AG09309 (cell line): ENCODE data around the gene ZFHX3.

Experiments used
- DNase-seq: peaks from one replicate; pipeline ENCODE4 v3.0.0-alpha.2; 2010; ENCODE audit warnings: low read depth
- H3K4me3 ChIP-seq: 2 replicates; pipeline ENCODE4 v1.5.1; 2011; ENCODE audit warnings: mild to moderate bottlenecking, low read depth, low read length, moderate library complexity; ENCODE audit not compliant: control insufficient read depth
- TF ChIP-seq, protein P1 (sequence below): IDR thresholded peaks from 2 replicates; pipeline ENCODE4 v1.5.1; 2011; ENCODE audit warnings: mild to moderate bottlenecking, low read depth, low read length, inconsistent platforms; ENCODE audit not compliant: insufficient read depth, control insufficient read depth; ENCODE audit errors: missing control alignments

ZFHX3 gene

DNA sequence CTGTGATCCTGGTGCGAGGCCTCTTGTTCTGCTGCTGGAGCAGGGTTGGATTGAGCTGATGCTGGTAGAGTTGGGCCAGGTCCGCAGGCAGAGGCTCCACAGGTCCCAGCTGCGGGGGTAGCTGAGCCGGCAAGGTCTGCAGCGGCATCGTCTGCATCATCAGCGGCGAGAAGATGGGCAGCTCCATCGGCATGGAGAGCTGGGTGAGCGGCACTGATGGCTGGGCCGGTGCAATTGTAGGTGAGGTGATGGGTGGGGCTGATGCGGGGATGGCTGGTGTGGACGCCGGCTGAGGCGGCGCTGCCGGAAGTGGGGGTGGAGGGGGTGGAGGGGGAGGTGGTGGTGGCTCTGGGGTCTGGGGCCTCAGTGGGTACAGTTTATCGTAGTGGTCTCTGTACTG, 251.7 kb downstream of the ZFHX3 start:
- TF ChIP-seq, protein P1, sequence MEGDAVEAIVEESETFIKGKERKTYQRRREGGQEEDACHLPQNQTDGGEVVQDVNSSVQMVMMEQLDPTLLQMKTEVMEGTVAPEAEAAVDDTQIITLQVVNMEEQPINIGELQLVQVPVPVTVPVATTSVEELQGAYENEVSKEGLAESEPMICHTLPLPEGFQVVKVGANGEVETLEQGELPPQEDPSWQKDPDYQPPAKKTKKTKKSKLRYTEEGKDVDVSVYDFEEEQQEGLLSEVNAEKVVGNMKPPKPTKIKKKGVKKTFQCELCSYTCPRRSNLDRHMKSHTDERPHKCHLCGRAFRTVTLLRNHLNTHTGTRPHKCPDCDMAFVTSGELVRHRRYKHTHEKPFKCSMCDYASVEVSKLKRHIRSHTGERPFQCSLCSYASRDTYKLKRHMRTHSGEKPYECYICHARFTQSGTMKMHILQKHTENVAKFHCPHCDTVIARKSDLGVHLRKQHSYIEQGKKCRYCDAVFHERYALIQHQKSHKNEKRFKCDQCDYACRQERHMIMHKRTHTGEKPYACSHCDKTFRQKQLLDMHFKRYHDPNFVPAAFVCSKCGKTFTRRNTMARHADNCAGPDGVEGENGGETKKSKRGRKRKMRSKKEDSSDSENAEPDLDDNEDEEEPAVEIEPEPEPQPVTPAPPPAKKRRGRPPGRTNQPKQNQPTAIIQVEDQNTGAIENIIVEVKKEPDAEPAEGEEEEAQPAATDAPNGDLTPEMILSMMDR, result no peak
- no peak for DNase-seq
- H3K4me3 ChIP-seq, result no peak overlapping the region

DNA sequence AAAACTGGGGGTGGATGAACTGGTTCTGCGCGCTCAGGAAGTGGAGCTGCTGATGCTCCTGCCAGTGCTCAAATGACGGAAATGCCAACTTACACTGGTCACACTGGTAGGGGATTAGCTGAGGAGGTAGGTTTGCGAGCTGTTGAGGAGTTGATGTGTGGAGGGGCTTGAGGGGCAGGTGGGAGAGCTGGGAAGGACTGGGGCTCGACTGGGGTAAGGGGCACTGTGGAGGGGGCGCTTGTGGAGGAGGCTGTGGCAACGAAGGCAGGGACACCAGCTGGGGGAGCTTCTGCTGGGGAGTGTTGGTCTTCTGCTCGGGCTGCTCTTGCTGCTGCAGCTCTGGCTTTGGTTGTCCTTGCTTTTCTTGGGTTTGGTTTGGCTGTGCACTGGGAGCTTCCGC, 252.9 kb downstream of the ZFHX3 start:
- TF ChIP-seq, protein P1, result no peak
- no peak for DNase-seq
- no peak overlapping the region for H3K4me3 ChIP-seq

DNA sequence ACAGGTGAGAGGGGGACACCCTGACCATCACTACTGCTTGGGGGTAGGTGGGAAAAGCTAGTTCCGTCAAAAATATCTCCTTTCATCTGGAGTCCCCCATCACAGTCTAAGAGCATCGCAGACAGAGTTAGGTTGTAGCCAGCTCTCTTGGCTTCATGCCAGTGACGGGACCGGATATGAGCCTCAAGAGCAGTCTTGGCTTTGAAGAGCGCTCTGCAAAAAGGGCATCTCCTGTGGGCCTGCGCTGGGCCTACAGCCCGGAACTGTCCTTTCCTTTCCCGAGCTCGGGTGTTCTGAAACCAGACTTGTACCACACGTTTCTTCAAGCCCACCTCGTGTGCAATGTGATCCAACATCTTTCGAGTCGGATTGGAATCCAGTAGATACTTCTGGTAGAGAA, 253.6 kb downstream of the ZFHX3 start:
- TF ChIP-seq, protein P1, result no peak
- H3K4me3 ChIP-seq, result no peak overlapping the region
- DNase-seq, result no peak

DNA sequence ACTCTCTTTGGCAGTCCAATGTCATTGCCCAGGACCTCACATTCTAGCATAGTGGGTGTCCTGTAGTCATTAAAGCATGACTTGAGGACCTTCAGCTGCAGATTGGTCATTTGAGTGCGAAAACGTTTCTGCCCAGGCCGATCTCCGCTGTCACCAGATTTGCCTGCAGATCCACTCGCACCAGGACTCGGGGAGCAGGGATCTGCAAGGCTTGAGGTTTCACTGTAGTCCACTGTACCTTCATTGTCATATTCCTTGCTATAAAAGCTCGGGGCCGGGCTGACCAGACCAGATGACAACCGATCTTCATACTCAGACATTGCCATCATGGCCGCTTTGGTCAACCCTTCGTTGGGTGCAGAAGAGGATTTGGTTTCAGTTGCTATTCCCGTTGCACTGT, 254.2 kb downstream of the ZFHX3 start:
- DNase-seq, result no peak
- TF ChIP-seq, protein P1, result no peak
- H3K4me3 ChIP-seq, result no peak overlapping the region

DNA sequence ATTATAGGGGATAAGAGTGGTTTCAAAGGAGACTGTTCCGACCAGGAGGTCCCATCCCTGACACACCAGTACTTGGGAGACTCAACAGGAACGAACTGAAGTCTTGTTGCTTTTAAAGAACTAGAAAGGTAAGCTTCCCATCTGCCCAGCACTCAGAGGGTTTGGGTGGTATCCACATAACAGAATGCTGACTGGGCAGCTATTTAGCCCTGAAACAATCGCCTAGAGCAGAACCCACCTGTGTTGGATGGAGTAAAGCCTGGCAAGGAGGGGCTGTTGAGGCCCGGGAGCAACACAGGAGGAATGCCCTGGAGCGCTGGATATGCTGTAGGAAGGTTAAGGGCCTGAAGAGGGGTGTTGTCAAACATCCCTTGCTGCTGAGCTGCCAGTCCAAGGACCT, 254.9 kb downstream of the ZFHX3 start:
- no peak for DNase-seq
- H3K4me3 ChIP-seq, result no peak overlapping the region
- TF ChIP-seq, protein P1, result no peak

DNA sequence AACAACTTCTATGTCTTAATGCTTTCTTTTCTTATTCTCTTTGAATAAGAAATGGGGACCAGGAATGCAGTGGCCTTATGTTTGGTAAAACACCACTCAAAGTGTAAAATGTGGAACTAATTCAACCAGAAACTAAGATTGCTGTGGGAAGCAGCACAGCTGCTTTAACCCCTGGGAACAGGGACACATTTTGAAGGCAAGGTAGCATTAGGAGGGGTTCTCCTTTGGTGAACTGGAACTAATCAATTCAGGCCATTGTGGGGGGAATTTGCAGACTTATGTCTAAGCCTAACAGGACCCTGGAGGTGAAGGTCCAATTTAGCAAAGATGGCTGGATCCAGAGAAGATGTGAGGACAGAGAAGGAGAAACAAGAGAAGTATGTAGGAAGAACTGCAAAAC, 256.1 kb downstream of the ZFHX3 start:
- no peak overlapping the region for H3K4me3 ChIP-seq
- TF ChIP-seq, protein P1, result no peak
- DNase-seq, result no peak

DNA sequence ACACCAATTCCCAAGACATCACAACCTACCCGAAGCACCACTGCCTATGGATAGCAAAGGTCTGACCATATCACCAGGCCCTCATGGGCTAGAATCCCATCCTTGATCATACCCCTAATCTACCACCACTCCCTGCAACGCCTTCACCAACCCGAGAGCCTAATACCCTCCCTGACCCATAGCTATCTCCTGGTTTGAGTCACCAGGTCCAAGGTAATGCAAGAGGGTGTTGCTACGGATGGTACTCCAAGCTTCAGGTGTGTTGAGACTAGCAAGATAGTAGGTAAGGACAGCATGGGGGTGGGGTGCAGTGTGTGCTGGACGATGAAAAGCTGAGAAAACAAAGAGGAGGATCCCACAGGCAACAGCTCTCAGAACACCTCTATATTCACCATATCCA, 258.0 kb downstream of the ZFHX3 start:
- no peak for DNase-seq
- TF ChIP-seq, protein P1, result no peak
- H3K4me3 ChIP-seq, result no peak overlapping the region
